Liver (tissue), 9 donors: ENCODE measurements around the gene ADH4. TPM values are rescaled to one million over a fixed set of nuclear protein-coding genes. Genes with fewer than 3 reads are reported as not detected.

ENCODE experiments used
- DNase-seq: peaks from one replicate; pipeline ENCODE4 v3.0.0-alpha.2; 2017; ENCODE audit warnings: low spot score
- H3K27ac ChIP-seq, 2 donors: one replicate each; pipeline ENCODE4 v1.7.0; 2013; ENCODE audit warnings: inconsistent platforms in 2 of 2, low read length in 2 of 2, control low read depth in 1 of 2, low read depth in 1 of 2, mild to moderate bottlenecking in 1 of 2
- H3K27me3 ChIP-seq, 4 donors: one replicate each; pipeline versions ENCODE4 v1.6.1 to v1.7.0; 2013; ENCODE audit warnings: low read length in 3 of 4, inconsistent platforms in 1 of 4, mild to moderate bottlenecking in 1 of 4, moderate library complexity in 1 of 4; ENCODE audit not compliant: control insufficient read depth in 4 of 4, insufficient read depth in 4 of 4
- H3K36me3 ChIP-seq, 4 donors: one replicate each; pipeline versions ENCODE4 v1.6.1 to v1.7.0; 2013; ENCODE audit warnings: low read length in 3 of 4, mild to moderate bottlenecking in 3 of 4, low read depth in 1 of 4, moderate library complexity in 1 of 4; ENCODE audit not compliant: control insufficient read depth in 4 of 4, insufficient read depth in 3 of 4
- H3K4me1 ChIP-seq, 4 donors: one replicate each; pipeline versions ENCODE4 v1.6.1 to v1.7.0; 2013; ENCODE audit warnings: low read length in 3 of 4, mild to moderate bottlenecking in 3 of 4, moderate library complexity in 1 of 4; ENCODE audit not compliant: control insufficient read depth in 4 of 4, insufficient read depth in 4 of 4
- H3K4me3 ChIP-seq, 3 donors: one replicate each; pipeline versions ENCODE4 v1.6.1 to v1.7.0; 2013; ENCODE audit warnings: low read length in 3 of 3, control low read depth in 1 of 3, low read depth in 1 of 3, mild to moderate bottlenecking in 1 of 3
- H3K9ac ChIP-seq, 2 donors: one replicate each; pipeline ENCODE4 v1.7.0; 2013; ENCODE audit warnings: low read length in 2 of 2, mild to moderate bottlenecking in 2 of 2, moderate library complexity in 2 of 2, control low read depth in 1 of 2, low read depth in 1 of 2
- H3K9me3 ChIP-seq, 4 donors: one replicate each; pipeline versions ENCODE4 v1.6.1 to v1.7.0; 2013; ENCODE audit warnings: low read length in 3 of 4; ENCODE audit not compliant: control insufficient read depth in 4 of 4
- ATF3 ChIP-seq: IDR thresholded peaks from 2 replicates; pipeline ENCODE4 v1.6.1; 2016; ENCODE audit warnings: antibody characterized with exemption
- CTCF ChIP-seq: fragments of 150-350 bp; IDR thresholded peaks from 2 replicates; pipeline ENCODE4 v1.5.1; 2017; ENCODE audit warnings: improper control_type of control experiment, low read depth, low read length; ENCODE audit not compliant: missing input control
- EGR1 ChIP-seq, 2 donors: IDR thresholded peaks; 2 replicates each; pipeline ENCODE4 v1.6.1; 2016 to 2018; ENCODE audit warnings: antibody characterized with exemption in 2 of 2, low read depth in 2 of 2
- FOXA1 ChIP-seq: IDR thresholded peaks from 2 replicates; pipeline ENCODE4 v1.6.1; 2016; ENCODE audit warnings: antibody characterized with exemption
- FOXA2 ChIP-seq: IDR thresholded peaks from 2 replicates; pipeline ENCODE4 v1.6.1; 2016; ENCODE audit warnings: antibody characterized with exemption
- GABPA ChIP-seq, 2 donors: IDR thresholded peaks in 1 of 2; conservative IDR thresholded peaks in 1 of 2; 2 replicates each; pipeline ENCODE4 v1.6.1; 2016; ENCODE audit warnings: antibody characterized with exemption in 2 of 2, mild to moderate bottlenecking in 1 of 2, moderate library complexity in 1 of 2
- HNF4A ChIP-seq, 2 donors: conservative IDR thresholded peaks; 2 replicates each; pipeline ENCODE4 v1.6.1; 2016; ENCODE audit warnings: antibody characterized with exemption in 2 of 2, mild to moderate bottlenecking in 2 of 2
- HNF4G ChIP-seq: IDR thresholded peaks from 2 replicates; pipeline ENCODE4 v1.6.1; 2016; ENCODE audit warnings: antibody characterized with exemption
- JUND ChIP-seq, 2 donors: IDR thresholded peaks; 2 replicates each; pipeline ENCODE4 v1.6.1; 2016; ENCODE audit warnings: antibody characterized with exemption in 2 of 2
- MAX ChIP-seq: IDR thresholded peaks from 2 replicates; pipeline ENCODE4 v1.6.1; 2016; ENCODE audit warnings: antibody characterized with exemption
- NR2F2 ChIP-seq: IDR thresholded peaks from 2 replicates; pipeline ENCODE4 v1.6.1; 2016; ENCODE audit warnings: antibody characterized with exemption
- RAD21 ChIP-seq, 2 donors: IDR thresholded peaks; 2 replicates each; pipeline ENCODE4 v1.6.1; 2016; ENCODE audit warnings: antibody characterized with exemption in 2 of 2, mild to moderate bottlenecking in 2 of 2
- REST ChIP-seq: IDR thresholded peaks from 2 replicates; pipeline ENCODE4 v1.6.1; 2016; ENCODE audit warnings: antibody characterized with exemption, mild to moderate bottlenecking
- RXRA ChIP-seq, 2 donors: IDR thresholded peaks; 2 replicates each; pipeline ENCODE4 v1.6.1; 2017 to 2018; ENCODE audit warnings: antibody characterized with exemption in 2 of 2, mild to moderate bottlenecking in 1 of 2
- SP1 ChIP-seq: IDR thresholded peaks from 2 replicates; pipeline ENCODE4 v1.6.1; 2018; ENCODE audit warnings: antibody characterized with exemption, mild to moderate bottlenecking
- TAF1 ChIP-seq: conservative IDR thresholded peaks from 2 replicates; pipeline ENCODE4 v1.6.1; 2016; ENCODE audit warnings: antibody characterized with exemption, mild to moderate bottlenecking
- YY1 ChIP-seq: IDR thresholded peaks from 2 replicates; pipeline ENCODE4 v1.6.1; 2016; ENCODE audit warnings: antibody characterized with exemption, mild to moderate bottlenecking
- ZBTB33 ChIP-seq: IDR thresholded peaks from 2 replicates; pipeline ENCODE4 v1.6.1; 2016; ENCODE audit warnings: antibody characterized with exemption
- WGBS: extraction: QIAGEN DNeasy Blood & Tissue Kit; methylation state at CpG from one replicate; pipeline ENCODE4 v1.1.7; 2013; 5-methylcytosine and 5-hydroxymethylcytosine counted together
- polyA plus RNA-seq, 2 donors: library from polyadenylated mRNA; stranded (reverse) in 1 of 2; unstranded in 1 of 2; fragments of 200-250 nt in 1 of 2; fragments of >200 nt in 1 of 2; fragmentation: Nextera tagmentation in 1 of 2; extraction: Ambion mirVana in 1 of 2; gene quantifications; one replicate each; pipeline versions ENCODE4 v1.2.1 to v1.2.3, GENCODE V29; 2013 to 2015
- total RNA-seq, 2 donors: library from RNA; depleted of rRNA; stranded (reverse); fragments of >200 nt; gene quantifications; one replicate each; pipeline ENCODE4 v1.2.3, GENCODE V29; 2014
- donor health status: healthy.
- donor health status: healthy.
- donor health status: healthy.
- donor health status: healthy.
- donor health status: healthy.

The ADH4 gene
- total and polyA plus RNA-seq, 4 donors, result 31.1 to 363 (median 146) TPM

GRCh38 chr4:99156992-99157391 is 12.9 kb upstream of the ADH4 start:
- DNase-seq, result no peak
- H3K27me3 ChIP-seq, result no peaks in the 10 kb centered on the region
- H3K9me3 ChIP-seq, result no peaks in the 10 kb centered on the region
- no peaks in the 10 kb centered on the region for H3K36me3 ChIP-seq
- WGBS, result 27% methylated on average over 1 of the region's 1 CpG
- H3K4me3 ChIP-seq, result no peak overlapping the region
- H3K9ac ChIP-seq, result no peak overlapping the region
- H3K4me1 ChIP-seq, result peaks cover 9 to 56% (median 49%) of the 10 kb centered on the region in 4 donors
- peak overlapping the region; percentile 57 to 76 for H3K27ac ChIP-seq
- TF ChIP-seq TAF1 (no peak), GABPA (IDR thresholded peaks at IDR 0.05 in 1 of 2, conservative IDR thresholded peaks at IDR 0.05 in 1 of 2) (no peak), HNF4A (conservative IDR thresholded peaks at IDR 0.05) (no peak), YY1 (no peak), REST (no peak), SP1 (no peak), RXRA (IDR thresholded peaks at IDR 0.05) (no peak), ZBTB33 (no peak), NR2F2 (no peak), ATF3 (no peak), FOXA1 (no peak), EGR1 (IDR thresholded peaks at IDR 0.05; ENCODE audit: low read depth in 2 of 2) (no peak), JUND (IDR thresholded peaks at IDR 0.05) (no peak), FOXA2 (no peak)

- peaks cover 9 to 55% (median 49%) of the 10 kb centered on the region in 4 donors for H3K4me1 ChIP-seq
- TF ChIP-seq ATF3 (peak; percentile 27), FOXA1 (no peak), NR2F2 (no peak), JUND (IDR thresholded peaks at IDR 0.05) (peak in 1 of 2 donors; percentile 42), SP1 (peak; percentile 61), RAD21 (IDR thresholded peaks at IDR 0.05) (peak in 1 of 2 donors; percentile 18), TAF1 (no peak), GABPA (IDR thresholded peaks at IDR 0.05 in 1 of 2, conservative IDR thresholded peaks at IDR 0.05 in 1 of 2) (no peak), FOXA2 (peak; percentile 30), HNF4G (peak; percentile 36), REST (no peak), EGR1 (IDR thresholded peaks at IDR 0.05; ENCODE audit: low read depth in 2 of 2) (no peak), MAX (no peak), YY1 (peak; percentile 69), CTCF (no peak), RXRA (IDR thresholded peaks at IDR 0.05) (peak; percentile 46 to 58)
These were observed 10.7 kb upstream of the ADH4 start for GRCh38 chr4:99154658-99155342.

More at GRCh38 chr4:99154658-99155342, 10.7 kb upstream of the ADH4 start:
- no peaks in the 10 kb centered on the region for H3K27me3 ChIP-seq
- peak overlapping the region; percentile 56 for H3K27ac ChIP-seq
- 40% methylated on average over 4 of the region's 4 CpGs for WGBS
- peak overlapping the region in 1 of 2 donors; percentile 30 for H3K9ac ChIP-seq
- no peak overlapping the region for H3K4me3 ChIP-seq
- no peaks in the 10 kb centered on the region for H3K9me3 ChIP-seq
- no peak for DNase-seq
- H3K36me3 ChIP-seq, result no peaks in the 10 kb centered on the region
